ENCODE measurements around the gene KIF5C.
"Not testable (repeated sequence)": the region's sequence is repeated elsewhere in the genome, so short reads cannot be mapped to it uniquely, and the experiment has no call there.

KIF5C gene

DNA sequence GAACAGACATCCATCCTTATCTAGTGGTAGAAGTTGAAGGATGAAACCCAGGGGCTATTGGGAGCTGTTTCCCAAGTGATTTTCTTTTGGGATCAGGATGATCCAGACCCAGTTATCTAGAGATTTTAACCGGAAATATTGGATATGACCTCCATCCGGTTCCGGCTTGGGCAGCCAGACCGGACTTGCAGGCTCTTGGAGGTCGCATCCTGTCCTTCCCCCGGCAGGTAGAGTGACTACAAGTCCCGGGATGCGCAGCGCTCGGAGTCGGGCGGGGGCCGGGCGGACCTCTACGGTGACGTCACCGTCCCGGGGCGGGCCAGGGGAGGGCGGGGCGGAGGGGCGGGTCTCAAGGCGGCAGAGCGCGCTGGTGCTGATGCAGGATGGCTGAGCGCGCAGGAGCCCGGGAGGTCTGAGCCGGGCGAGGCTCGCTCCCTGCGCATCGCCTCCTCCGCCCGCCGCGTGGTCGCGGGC is at the start of gene KIF5C:
KIF5C (plus strand) TSS at position 360 of the 474 bp plus-strand sequence. CDS start 391 bp downstream, outside the sequence.
- peak; percentile 88 for DNase-seq

DNA sequence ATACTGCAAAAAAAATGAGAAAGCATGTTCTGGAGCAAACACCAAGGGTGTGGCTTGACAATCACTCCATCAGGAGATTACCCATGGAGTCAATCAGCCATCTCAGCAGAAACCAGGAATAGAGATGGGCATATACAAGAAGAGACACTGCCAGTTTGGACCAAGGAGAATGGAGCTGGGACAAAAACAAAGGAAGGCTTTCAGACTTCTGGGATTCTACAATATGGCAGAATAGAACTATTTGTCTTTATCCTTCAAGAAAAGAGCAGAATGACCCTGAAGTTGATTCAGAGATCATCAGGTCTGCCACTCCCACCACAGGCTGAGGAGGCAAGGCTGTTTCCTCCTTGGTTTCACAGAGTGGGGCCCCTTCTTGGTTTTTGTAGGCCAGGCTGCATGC is 48.2 kb upstream of the KIF5C start:
- DNase-seq = no peak

DNA sequence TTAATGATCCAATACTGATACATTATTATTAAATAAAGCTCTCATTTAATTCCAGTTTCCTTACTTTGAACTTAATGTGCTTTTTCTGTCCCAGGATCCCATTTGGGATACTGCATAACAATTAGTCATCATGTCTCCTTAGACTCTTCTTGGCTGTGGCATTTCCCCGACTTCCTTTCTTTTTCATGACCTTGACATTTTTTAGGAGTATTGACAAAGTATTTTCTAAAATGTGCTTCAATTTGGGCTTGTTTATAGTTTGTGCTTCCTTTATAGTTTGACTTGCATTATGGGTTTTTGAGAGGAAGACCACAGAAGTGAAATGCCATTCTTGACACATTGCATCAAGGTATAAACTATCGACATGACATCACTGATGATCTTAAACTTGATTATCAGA is 46.1 kb upstream of the KIF5C start:
- no peak for DNase-seq

DNA sequence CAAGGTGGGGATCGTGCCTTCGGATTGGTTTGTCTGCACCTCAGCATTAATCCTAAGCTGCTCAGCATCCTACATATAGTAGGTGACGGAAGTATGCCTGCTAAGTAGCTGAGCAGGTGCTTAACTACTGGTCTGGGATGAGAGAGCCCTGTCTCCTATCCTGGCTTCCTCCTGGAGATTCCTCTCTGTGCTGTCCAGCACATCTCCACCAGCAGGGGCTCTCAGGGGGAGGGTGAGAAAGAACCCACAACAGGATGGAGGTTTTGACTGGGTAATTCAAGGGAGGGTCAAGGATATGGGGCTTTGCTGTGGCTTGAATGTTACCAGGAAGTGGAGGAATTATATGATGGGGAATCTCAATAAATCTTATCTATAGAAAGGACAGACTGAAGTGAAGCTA is 45.4 kb upstream of the KIF5C start:
- no peak for DNase-seq

DNA sequence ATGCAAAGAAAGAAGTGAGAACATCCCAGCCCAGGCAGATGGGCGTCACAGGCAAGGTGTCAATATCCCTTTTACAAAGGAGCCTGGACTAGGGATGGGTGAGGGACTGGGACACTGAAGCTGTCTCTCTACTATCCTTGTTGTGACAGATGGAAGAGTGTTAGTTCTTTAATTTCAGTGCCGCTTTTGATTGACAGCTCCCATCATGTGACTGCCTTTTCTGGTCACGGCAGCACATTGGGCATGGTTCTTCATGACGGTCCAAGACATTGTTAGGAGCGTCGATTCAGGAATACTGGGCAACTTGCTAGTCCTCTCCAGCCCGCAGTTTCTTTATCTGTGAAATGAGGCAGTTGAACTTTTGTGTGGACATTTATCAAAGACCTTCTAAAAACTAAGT is 42.4 kb upstream of the KIF5C start:
- no peak for DNase-seq

DNA sequence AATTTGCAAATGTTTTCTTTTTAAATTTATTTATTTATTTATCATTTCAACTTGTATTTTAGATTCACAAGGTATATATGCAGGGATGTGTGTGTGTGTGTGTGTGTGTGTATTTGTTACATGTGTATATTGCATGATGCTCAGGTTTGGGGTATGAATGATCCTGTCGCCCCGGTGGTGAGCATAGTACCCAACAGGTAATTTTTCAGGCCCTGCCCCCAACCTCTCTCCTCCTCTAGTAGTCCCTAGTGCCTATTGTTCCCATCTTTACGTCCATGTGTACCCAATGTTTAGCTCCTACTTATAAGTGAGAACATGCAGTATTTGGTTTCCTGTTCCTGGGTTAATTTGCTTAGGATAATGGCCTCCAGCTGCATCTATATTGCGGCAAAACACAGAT is 33.0 kb upstream of the KIF5C start:
- DNase-seq = no peak

DNA sequence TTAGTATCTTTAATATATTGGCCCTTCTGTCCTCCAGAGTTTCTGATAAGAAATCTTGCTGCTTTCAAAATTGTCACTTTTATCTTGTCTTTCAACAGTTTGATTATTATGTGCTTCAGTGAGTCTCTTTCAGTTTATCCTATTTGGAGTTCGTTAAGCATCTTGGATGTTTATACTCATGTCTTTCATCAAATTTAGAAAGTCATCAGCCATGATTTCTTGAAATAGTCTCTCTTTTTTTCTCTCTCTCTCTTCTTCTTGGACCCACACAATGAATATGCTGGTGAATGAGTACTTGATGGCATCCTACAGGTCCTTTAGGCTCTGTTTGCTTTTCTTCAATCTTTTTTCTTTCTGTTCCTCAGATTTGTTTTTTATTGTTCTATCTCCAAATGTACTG is 26.9 kb upstream of the KIF5C start:
- no peak for DNase-seq

DNA sequence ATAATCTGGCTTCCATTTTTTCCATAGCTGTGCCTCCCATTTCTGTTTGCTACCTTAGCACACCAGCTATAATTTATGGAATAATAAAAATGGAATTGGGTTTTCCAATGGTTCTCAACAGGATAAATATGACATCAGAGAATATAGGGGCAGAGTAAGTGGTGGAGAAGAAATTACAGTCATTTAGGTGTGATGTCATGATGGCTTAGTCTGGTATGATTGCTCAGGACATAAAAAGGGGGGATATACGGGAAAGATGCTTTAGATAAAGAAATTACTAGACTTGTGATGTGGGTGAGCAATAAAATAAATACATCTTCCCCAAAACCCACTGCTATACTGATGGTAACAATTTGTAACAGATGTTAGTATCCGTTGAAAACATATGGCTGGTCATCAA is 21.6 kb upstream of the KIF5C start:
- no peak for DNase-seq

DNA sequence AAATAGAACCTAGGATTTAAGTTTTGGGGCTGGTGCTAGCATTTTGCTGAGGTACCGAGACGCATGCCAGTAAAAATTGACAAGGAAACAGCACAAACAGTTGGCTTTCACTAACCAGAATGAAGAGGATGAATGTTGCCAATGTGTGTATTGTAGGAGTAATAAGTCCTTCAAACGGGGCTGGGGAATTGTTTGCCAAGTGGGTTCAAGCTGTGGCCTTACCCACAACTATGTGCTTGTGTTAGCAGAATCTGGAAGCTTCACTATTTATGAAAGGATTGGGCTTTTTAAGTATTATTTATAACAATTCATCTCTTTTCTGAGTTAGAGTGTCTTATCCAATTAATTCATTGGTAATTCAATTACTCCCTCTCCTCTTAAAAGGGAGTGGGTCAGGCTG is 15.0 kb upstream of the KIF5C start:
- no peak for DNase-seq

DNA sequence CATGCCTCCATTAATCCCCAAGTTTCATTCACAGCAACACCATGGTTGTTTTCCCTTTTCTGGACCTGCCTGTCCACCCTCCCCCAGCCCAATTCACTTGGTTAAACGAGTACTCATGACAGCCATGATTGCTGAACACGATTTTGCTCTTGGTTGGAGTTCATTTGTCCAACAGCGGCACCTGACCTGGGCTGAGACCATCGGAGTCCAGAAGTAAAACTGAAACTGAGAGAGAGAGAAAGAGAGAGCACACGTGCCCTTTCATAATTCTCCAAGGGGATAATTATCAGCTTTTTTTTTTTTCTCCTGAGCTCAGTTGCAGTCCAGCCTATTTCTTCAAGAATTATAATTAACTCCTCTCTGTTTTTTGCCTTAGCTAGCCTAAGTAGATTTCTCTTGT is 13.7 kb upstream of the KIF5C start:
- DNase-seq = no peak

DNA sequence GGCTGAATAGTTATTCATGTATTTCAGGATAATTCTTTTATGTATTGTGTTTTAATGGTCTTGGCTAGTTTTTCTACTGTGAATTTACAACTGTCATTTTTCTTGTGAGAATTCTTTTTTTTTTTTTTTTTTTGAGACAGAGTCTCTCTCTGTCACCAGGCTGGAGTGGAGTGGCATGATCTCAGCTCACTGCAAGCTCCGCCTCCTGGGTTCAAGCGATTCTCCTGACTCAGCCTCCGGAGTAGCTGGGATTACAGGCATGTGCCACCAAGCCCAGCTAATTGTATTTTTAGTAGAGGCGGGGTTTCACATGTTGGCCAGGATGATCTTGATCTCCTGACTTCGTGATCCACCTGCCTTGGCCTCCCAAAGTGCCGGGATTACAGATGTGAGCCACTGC is 12.5 kb upstream of the KIF5C start:
- DNase-seq = not testable (repeated sequence)

DNA sequence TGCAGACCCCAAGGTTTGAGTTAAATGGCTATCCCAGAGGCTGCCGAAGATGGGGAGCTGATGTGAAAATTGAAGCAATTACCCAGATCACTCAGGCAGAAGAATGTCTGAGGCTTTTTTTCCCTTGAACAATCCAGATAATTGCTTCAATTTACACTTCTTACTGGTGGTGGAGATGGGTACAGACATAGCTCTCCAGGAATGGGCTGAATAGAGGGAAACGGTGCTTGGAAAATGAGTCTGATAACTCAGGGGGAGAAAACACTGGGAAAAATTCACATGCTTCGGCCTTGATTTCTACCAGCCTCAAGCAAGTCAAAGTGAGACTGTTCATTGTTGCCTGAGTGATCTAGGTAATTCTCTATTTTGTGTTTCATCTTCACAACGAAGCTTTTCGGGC is 9.5 kb upstream of the KIF5C start:
- no peak for DNase-seq

DNA sequence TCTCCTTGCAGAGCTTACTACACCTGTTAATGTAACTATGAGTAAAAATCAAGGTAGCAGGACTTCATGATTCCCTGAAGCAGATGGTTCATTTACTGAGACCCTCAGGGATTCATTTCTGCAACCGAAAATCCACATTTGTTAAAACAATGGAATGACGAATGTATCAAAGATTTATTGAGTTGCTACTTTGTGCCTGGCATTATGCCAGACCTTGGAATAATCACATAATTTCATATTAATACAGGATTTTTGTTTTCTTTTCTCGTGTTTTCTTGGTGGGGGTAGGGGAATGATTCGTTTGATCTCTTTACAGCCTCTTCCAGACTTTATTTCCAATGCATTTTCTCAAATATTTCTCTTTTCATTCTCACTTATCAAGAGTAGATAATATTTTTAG is 8.9 kb upstream of the KIF5C start:
- DNase-seq = no peak

DNA sequence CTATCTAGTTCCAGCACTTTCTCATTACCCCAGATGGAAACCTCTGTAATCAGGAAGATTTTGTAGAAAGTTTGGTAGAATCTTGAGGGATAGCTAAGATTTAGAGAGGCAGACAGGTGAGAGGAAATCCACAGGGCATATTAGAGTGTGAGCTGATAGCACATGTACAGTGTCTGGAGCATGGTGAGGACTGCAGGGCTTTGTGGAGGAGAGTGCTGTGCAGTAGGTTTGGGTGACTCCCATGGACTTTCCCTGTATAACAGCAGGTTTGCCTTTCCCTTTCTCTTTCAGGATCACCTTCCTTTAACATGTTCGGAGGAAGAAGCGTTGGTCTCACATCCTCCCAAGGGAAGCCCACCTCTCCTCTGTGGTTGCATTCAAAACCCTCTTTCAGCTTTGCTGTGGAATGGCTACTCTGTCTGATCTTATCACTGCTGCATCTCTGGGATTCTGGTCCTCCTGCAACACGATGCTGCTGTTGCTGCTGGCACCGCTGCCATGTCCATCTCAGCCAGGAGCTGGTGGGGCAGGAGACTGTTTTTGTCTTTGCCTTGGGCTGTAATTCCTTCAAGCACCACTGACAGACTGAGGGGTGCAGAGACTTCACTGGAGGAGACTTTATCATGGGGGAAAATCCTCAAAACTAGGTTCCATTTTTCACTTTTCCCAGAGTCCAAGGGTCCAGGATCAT is 7.8 kb upstream of the KIF5C start:
- no peak for DNase-seq

DNA sequence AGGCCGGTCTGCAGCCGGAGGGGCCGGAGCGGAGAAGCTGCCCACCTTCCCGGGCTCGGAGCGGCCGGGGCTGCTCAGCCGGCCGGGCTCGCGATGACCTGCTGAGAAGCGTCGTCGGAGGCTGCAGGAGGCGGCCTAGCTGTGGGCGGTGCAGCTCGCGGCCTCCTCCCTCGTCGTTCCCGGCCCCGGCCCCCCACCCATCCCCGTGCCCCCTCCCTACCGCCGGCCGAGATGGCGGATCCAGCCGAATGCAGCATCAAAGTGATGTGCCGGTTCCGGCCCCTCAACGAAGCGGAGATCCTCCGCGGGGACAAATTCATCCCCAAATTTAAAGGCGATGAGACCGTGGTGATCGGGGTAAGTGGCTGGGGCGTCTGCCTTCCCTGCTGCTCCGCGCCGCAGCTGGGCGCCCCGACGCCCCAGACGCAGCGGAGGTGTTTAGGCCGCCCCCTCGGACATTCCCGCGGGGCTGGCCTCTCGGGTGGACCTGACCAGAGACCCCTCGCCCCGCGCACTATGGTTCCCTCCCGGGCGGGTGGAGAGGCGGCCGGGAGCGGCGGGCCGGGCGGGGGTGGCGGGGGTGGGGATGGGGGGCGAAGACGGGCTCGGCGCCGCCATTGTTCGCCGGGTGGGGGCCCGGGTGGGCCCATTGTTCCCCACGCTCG is 492 bp downstream of the KIF5C start:
- no peak for DNase-seq

DNA sequence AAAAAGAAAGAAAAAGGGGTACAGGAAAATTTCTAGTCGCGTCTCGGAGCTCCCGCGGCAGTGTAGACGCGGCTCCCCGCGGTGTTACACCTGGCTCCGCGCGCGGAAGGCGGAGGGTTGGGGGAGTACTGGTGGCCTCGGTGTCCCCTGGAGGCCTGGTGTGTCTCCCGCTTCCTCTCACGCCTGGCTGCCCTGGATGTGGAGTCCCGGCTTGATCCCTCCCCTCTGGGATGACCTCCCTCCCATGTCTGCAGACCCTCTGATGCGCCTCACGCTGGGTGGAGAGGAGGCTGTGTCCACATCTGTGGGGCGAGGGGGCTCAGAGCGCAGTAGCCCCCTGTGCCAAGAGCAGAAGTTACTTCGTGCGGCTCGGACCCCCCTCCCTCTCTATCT is 1.2 kb downstream of the KIF5C start:
- DNase-seq = no peak

DNA sequence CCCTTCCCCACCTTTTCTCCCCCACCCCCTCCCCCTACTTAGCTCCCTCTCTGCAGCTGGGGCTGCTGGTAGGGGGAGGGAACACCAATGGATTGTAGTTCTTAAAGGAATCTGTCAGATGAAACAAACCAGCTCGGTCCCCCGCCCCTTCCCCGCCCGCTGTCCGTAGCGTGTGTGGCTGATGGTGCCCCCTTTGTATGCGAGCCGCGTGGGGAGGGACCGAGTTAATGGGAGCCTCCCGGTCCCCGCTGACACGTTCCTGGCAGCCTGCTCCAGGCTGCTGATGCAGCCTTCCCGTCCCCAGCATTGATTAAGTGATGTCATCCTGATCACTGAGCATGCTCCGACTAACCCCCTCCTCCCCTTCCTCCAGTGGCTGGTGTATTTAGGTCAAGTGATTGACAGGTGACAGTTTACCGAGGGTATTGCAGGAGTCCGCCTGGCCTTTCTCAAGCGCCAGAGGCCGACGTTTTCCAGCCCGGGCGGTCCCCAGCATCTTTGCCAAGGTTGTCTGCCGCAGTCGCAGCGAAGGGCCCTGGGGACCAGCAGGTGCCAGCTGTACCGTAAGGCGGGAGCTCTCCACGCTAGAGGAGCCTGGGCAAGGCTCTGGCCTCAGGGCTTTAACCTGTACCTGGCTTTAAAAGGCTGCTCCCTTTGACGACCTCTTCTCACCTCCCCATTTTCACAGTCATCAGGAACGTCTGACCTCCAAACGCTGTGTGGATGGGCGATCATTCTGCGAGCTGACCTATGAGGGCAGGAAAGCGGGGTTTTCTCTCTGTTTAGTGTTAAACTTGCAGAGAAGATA is 1.8 kb downstream of the KIF5C start:
- DNase-seq = peak; percentile 21

DNA sequence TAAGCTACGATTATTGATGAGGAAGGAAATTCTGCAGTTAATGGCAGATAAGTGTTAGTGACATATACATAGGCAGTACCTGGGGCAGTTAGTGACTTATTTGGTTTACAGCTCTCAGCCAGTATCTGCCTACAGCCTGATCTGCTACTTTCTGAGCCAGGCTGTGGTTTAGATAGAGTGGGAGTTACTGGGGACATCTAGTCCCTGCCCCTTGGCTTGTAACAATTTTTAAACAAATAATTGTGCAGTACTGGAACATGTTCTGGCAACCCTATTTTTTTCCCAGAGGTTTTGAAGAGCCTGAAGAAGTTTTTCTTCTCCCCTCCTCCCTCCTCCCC is 2.3 kb downstream of the KIF5C start:
- DNase-seq = peak; percentile 36

DNA sequence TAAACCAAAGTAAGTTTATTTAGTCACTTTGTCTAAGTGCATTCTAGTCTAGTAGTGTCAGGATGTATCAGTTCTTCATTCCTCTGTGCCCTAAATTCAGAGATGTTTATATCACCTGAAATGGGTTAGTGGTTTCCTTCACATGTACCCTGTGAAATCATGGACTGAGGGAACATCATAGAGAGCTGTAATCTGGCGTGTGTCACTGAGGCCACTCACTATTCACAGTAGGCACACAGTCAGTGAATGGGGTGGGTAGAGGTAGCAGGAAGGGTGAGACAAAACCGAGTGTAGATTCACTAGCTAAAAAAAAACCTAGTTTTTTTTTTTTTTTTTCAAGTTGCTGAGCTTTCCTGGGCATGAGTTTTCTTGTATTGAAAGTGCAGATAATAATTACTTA is 5.6 kb downstream of the KIF5C start:
- no peak for DNase-seq

DNA sequence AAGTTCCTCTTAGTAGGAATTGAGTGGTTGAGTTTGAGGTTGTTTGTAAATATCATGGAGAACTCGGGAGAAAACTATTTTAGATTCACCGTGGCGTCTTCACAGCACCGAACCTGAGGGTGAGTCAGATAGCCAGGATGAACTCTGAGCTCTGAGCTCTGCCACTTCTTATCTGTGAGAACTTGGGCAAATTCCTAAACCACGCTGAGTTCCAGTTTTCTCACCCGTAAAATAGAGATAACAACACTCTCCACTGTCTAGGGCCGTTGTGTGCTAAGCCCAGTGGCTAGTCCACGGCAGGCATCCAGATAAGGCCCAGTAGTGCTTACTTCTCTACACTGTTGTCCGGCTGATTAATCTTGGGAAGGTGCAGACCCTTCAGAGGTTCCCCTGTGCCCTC is 7.0 kb downstream of the KIF5C start:
- peak; percentile 63 for DNase-seq

DNA sequence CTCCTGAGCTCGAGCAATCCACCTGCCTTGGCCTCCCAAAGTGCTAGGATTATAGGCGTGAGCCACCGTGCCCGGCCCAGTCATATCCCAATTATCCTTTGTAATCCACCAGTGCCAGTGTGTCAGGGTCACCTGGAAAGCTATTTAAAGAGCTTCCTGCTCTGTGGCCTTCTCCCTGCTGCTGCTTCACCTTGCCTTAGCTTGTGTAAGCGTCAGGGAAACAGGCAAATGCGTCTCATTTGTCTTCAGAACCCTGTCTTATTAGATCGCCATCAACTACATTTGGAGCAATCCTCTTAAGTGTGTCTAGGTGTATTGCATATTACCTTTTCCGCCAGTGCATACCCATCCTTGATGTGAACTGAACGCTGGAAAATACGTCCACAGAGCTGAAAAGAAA is 10.2 kb downstream of the KIF5C start:
- no peak for DNase-seq

DNA sequence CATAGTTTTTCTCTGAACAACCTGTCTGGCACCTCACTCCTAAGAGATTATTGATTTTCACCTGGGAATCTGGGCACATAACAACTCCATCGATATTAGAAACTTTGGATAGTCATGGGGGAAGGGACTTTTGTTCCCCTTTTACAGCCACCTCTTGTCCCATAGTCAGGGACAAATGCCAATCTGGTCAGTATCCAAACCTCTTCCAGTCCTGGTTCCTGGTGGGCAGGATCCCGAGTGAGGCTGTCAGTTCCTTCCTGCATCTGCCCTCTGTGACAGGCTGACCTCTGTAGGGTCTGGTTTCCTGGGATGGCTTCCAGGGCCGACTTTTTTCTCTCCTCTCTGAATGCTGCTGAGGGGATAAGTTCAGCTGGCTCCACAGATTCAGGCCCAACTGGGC is 11.0 kb downstream of the KIF5C start:
- DNase-seq = no peak

DNA sequence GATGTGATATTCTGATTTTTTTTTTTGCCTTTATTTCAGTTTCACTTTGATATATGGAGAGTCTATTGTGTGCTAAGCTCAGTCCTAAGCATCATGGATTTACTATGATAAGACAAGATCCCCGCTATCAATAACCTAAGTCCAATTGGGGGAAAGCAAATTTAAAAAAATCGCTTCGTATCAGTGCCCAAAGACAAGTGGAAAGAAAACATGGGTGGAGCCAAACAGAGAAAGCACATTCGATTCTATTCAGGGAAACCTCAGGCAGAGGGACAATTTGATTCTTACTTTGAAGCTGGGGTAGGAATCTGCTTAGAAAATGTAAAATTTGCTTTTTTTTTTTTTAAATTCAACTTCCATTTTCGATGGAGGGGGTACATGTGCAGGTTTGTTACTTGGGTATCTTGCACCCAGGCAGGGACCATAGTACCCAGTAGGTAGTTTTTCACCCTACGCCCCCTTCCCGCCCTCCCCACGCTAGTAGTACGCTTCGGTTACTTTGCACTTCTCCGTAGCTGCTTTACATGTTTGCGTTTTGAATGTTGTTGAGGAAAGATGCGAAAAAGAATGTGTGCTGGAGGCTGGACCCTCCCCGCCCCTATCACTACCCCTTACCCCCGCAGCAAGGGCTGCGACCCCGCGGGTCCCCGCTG is 12.4 kb downstream of the KIF5C start:
- DNase-seq = no peak

Data from hematopoietic multipotent progenitor cell treated with erythropoietin and hydrocortisone succinate and interleukin-3 and kit ligand, for 6 days (in vitro differentiated cells).